Natural killer cell (primary cell): ENCODE results near the gene PNPLA4. TPM values are rescaled to one million over a fixed set of nuclear protein-coding genes. Genes with fewer than 3 reads are reported as not detected.

Source experiments
- ATAC-seq, 3 donors: fragments of 150-1000 bp in 2 of 3; fragments of 200-7000 bp in 1 of 3; cut with Tn5 transposase; 1 replicate in 1 of 3; 2 replicates in 2 of 3; pipeline ENCODE4 v1.10.0; 2021; ENCODE audit warnings: mild to moderate bottlenecking in 2 of 3, moderate library complexity in 2 of 3
- DNase-seq, 2 donors: peaks; one replicate each; pipeline versions ENCODE4 v3.0.0 to v3.0.0-alpha.2; 2013 to 2021; ENCODE audit warnings: mixed read lengths in 1 of 2
- H3K27ac ChIP-seq: one replicate; pipeline ENCODE4 v1.5.1; 2013; ENCODE audit warnings: mild to moderate bottlenecking, low read length
- H3K27me3 ChIP-seq: one replicate; pipeline ENCODE4 v1.6.1; 2013; ENCODE audit warnings: low read length; ENCODE audit not compliant: control insufficient read depth, insufficient read depth
- H3K36me3 ChIP-seq: one replicate; pipeline ENCODE4 v1.6.1; 2013; ENCODE audit warnings: low read length; ENCODE audit not compliant: control insufficient read depth, insufficient read depth
- H3K4me1 ChIP-seq: one replicate; pipeline ENCODE4 v1.6.1; 2013; ENCODE audit warnings: low read length; ENCODE audit not compliant: control insufficient read depth, insufficient read depth
- H3K4me3 ChIP-seq: one replicate; pipeline ENCODE4 v1.5.1; 2013; ENCODE audit warnings: low read length
- H3K9me3 ChIP-seq: one replicate; pipeline ENCODE4 v1.6.1; 2013; ENCODE audit warnings: low read length; ENCODE audit not compliant: control insufficient read depth, insufficient read depth
- H3K27ac Mint-ChIP-seq, 2 donors: one replicate each; pipeline ENCODE4 v1.8.0; 2022; ENCODE audit warnings: mild to moderate bottlenecking in 2 of 2, mixed read lengths in 2 of 2, moderate library complexity in 1 of 2
- H3K27me3 Mint-ChIP-seq, 2 donors: one replicate each; pipeline ENCODE4 v1.8.0; 2022; ENCODE audit warnings: low read depth in 2 of 2, mixed read lengths in 2 of 2
- H3K36me3 Mint-ChIP-seq: one replicate; pipeline ENCODE4 v1.8.0; 2022; ENCODE audit warnings: mixed read lengths
- H3K4me1 Mint-ChIP-seq, 2 donors: one replicate each; pipeline ENCODE4 v1.8.0; 2022; ENCODE audit warnings: mixed read lengths in 2 of 2
- H3K4me3 Mint-ChIP-seq: one replicate; pipeline ENCODE4 v1.8.0; 2022; ENCODE audit warnings: mild to moderate bottlenecking, moderate library complexity, mixed read lengths
- H3K9me3 Mint-ChIP-seq, 2 donors: one replicate each; pipeline ENCODE4 v1.8.0; 2022; ENCODE audit warnings: mixed read lengths in 2 of 2
- CTCF ChIP-seq: fragments of 200-600 bp; IDR thresholded peaks from one replicate; pipeline ENCODE4 v1.8.0; 2022; ENCODE audit warnings: antibody characterized with exemption
- WGBS: methylation state at CpG from one replicate; pipeline ENCODE4 v1.1.7; 2013; ENCODE audit warnings: missing lambda C conversion rate; ENCODE audit not compliant: insufficient coverage; 5-methylcytosine and 5-hydroxymethylcytosine counted together
- intact Hi-C: fragments of 100-400 bp; cut with micrococcal nuclease; formaldehyde crosslinking; loops from one replicate; pipeline ENCODE4 v1.14.2; 2022
- total RNA-seq, 4 donors: library from RNA; stranded (reverse); fragments of 120-200 nt in 1 of 4; gene quantifications; one replicate each; pipeline versions ENCODE4 v1.2.3 to v1.2.4, GENCODE V29; 2013 to 2022

PNPLA4 gene
- total RNA-seq, 3 donors from 2014 or later (not counting 1 experiment from before 2014, with no cell fraction given), result 1.2 to 3.5 (median 2.8) TPM

GRCh38 chrX:7941390-7942042 lies 14.3 kb upstream of the PNPLA4 start:
- no peaks in the 10 kb centered on the region for H3K4me1 ChIP-seq
- intact Hi-C loops, result no loop called here
- DNase-seq, result peak in 1 of 2 donors; percentile 10
- Mint-ChIP-seq H3K4me3 (no peak overlapping the region), H3K9me3 (no peaks in the 10 kb centered on the region), H3K27ac (no peak overlapping the region), H3K4me1 (no peaks in the 10 kb centered on the region), H3K36me3 (no peaks in the 10 kb centered on the region), H3K27me3 (peaks cover 0 to 21% of the 10 kb centered on the region in 2 donors)
- WGBS, result 13% methylated on average over 2 of the region's 3 CpGs
- H3K27me3 ChIP-seq, result no peaks in the 10 kb centered on the region
- no peak for ATAC-seq
- H3K36me3 ChIP-seq, result no peaks in the 10 kb centered on the region
- no peak overlapping the region for H3K4me3 ChIP-seq
- TF ChIP-seq CTCF, result no peak
- H3K27ac ChIP-seq, result no peak overlapping the region
- no peaks in the 10 kb centered on the region for H3K9me3 ChIP-seq

- Histone ChIP-seq H3K4me1 (no peaks in the 10 kb centered on the region), H3K27me3 (no peaks in the 10 kb centered on the region), H3K27ac (no peak overlapping the region), H3K9me3 (no peaks in the 10 kb centered on the region), H3K36me3 (no peaks in the 10 kb centered on the region), H3K4me3 (no peak overlapping the region)
- Mint-ChIP-seq H3K27ac (no peak overlapping the region), H3K4me1 (no peaks in the 10 kb centered on the region), H3K27me3 (peaks cover 4 to 12% of the 10 kb centered on the region in 2 donors), H3K9me3 (no peaks in the 10 kb centered on the region), H3K36me3 (no peaks in the 10 kb centered on the region), H3K4me3 (no peak overlapping the region)
- no peak for TF ChIP-seq CTCF
- DNase-seq (no peak), ATAC-seq (no peak)
- WGBS, result 86% methylated on average over 2 of the region's 2 CpGs
- intact Hi-C loops, result no loop called here
These were observed 6.8 kb upstream of the PNPLA4 start for GRCh38 chrX:7934026-7934425.

GRCh38 chrX:7926914-7927258 lies 327 bp downstream of the PNPLA4 start:
- peak overlapping the region; percentile 92 for H3K27ac ChIP-seq
- TF ChIP-seq CTCF, result no peak
- intact Hi-C loops, result loop anchor here (10.0 kb wide), 1 partner anchor 782 kb away; the partner anchor contains the start of genes PUDP and STS
- no peaks in the 10 kb centered on the region for H3K27me3 ChIP-seq
- whole genome bisulfite sequencing, result 7% methylated on average over 20 of the region's 20 CpGs
- H3K4me3 ChIP-seq, result peak overlapping the region; percentile 52
- H3K4me1 ChIP-seq, result peaks cover 14% of the 10 kb centered on the region
- Mint-ChIP-seq H3K27ac (peak overlapping the region; percentile 91 to 95), H3K4me3 (peak overlapping the region; percentile 95), H3K4me1 (peaks cover 0 to 28% of the 10 kb centered on the region in 2 donors), H3K36me3 (no peaks in the 10 kb centered on the region), H3K27me3 (peaks cover 0 to 4% of the 10 kb centered on the region in 2 donors), H3K9me3 (no peaks in the 10 kb centered on the region)
- no peaks in the 10 kb centered on the region for H3K9me3 ChIP-seq
- peaks cover under 1% of the 10 kb centered on the region for H3K36me3 ChIP-seq
- no peak for DNase-seq
- no peak for ATAC-seq

- TF ChIP-seq CTCF, result no peak
- H3K4me3 ChIP-seq, result peak overlapping the region; percentile 52
- no peaks in the 10 kb centered on the region for H3K27me3 ChIP-seq
- Mint-ChIP-seq H3K9me3 (no peaks in the 10 kb centered on the region), H3K27me3 (peaks cover 0 to 4% of the 10 kb centered on the region in 2 donors), H3K4me1 (peaks cover 0 to 28% of the 10 kb centered on the region in 2 donors), H3K27ac (peak overlapping the region; percentile 91 to 95), H3K4me3 (peak overlapping the region; percentile 95), H3K36me3 (no peaks in the 10 kb centered on the region)
- H3K36me3 ChIP-seq, result peaks cover 2% of the 10 kb centered on the region
- WGBS, result 100% methylated on average over 4 of the region's 5 CpGs
- peak overlapping the region; percentile 92 for H3K27ac ChIP-seq
- intact Hi-C loops, result loop anchor here (10.0 kb wide), 1 partner anchor 782 kb away; the partner anchor contains the start of genes PUDP and STS
- ATAC-seq (no peak), DNase-seq (peak in 1 of 2 donors; percentile 5)
- peaks cover 14% of the 10 kb centered on the region for H3K4me1 ChIP-seq
- H3K9me3 ChIP-seq, result no peaks in the 10 kb centered on the region
These were observed 712 bp downstream of the PNPLA4 start for GRCh38 chrX:7926501-7926900.
